GM12865 (cell line): ENCODE measurements around the gene RHOF.
A peak's percentile ranks its signal among the peaks of the same experiment; 100 is the strongest.

Experiments used
- DNase-seq: peaks from one replicate; pipeline ENCODE4 v3.0.0; 2010; ENCODE audit warnings: low read depth
- H3K4me3 ChIP-seq: 2 replicates; pipeline ENCODE4 v1.5.1; 2011; ENCODE audit warnings: mild to moderate bottlenecking, low read depth, low read length, control low read depth
- TF ChIP-seq, protein P1 (sequence below): IDR thresholded peaks from 2 replicates; pipeline ENCODE4 v1.5.1; 2011; ENCODE audit warnings: low read length, control low read depth, low read depth, inconsistent platforms; ENCODE audit not compliant: insufficient read depth; ENCODE audit errors: missing control alignments

RHOF gene

DNA sequence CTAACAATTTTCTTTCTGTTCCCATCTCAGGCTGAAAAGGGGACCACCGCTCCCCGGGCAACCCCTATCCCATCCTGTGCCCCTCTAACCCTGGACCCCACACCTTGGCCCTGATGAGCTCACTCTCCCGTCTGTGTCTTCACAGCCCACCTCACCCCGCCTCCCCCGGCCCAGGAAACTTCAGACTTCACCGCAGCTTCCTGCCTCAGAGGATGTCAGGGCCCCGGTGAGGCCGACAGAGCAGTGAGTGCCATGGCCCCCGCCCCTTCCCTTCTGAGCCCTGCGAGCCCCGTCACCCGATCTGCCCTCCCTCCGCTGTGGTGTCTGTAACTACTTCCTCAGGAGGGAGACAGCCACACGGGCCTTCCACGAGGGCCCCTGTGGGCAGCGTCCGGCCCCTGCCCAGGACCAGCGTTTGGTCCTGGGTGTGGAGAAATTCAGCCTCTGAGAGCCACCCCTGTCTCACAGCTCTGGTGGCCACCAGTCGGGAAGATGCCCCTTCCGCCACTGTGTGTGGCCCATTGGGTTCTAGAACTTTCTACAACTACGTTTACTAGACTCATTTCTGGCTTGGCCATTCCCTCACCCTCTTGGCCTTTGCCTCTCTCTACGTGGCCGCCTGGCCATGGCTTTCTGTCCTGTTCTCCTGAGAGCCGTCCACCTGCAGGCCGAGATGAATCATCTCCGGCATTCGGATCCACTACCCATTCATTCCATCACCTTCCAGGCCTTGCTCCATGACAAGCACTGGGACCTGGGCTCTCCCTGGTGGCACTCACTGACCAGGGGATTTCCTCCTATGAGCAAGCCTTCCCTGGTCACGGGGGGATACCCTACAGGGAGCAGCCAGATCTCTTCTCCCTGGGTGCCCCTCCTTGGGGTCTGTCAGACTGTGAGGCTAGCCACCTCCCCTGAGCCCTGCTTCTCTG, 3.4 kb downstream of the RHOF start:
- peak; percentile 96 for DNase-seq
- TF ChIP-seq, protein P1, sequence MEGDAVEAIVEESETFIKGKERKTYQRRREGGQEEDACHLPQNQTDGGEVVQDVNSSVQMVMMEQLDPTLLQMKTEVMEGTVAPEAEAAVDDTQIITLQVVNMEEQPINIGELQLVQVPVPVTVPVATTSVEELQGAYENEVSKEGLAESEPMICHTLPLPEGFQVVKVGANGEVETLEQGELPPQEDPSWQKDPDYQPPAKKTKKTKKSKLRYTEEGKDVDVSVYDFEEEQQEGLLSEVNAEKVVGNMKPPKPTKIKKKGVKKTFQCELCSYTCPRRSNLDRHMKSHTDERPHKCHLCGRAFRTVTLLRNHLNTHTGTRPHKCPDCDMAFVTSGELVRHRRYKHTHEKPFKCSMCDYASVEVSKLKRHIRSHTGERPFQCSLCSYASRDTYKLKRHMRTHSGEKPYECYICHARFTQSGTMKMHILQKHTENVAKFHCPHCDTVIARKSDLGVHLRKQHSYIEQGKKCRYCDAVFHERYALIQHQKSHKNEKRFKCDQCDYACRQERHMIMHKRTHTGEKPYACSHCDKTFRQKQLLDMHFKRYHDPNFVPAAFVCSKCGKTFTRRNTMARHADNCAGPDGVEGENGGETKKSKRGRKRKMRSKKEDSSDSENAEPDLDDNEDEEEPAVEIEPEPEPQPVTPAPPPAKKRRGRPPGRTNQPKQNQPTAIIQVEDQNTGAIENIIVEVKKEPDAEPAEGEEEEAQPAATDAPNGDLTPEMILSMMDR: no peak

DNA sequence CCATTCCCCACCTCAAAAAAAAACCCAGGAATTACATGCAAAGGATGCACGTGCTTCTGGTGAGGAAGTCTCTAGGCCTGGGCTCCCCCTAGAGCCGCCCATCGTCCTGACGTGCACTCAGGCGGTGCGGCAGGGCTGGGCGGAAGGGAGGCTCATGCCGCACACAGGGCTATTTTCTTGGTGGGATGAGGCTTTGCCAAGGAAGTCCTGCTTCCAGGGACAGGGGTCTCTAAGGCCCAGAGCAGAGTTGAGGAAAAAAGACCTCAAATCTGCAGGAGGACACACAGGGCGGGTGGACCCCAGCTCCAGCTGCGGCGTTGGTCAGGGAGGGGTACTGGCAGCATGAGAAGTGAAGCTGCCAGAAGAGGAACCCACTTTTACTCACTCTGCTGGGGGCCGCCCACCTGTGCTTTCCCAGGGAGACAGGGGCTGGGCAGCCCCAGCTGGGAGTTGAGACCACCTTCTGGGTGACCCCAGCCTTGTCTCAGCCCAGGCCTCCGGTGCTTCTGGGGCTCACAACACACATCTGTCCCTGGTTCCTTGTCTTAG, 4.2 kb downstream of the RHOF start:
- TF ChIP-seq, protein P1: no peak
- peak; percentile 79 for DNase-seq
- peak overlapping the region; percentile 71 for H3K4me3 ChIP-seq

More for the DNA sequence above, 3.4 kb downstream of the RHOF start:
- H3K4me3 ChIP-seq: peak overlapping the region; percentile 71

DNA sequence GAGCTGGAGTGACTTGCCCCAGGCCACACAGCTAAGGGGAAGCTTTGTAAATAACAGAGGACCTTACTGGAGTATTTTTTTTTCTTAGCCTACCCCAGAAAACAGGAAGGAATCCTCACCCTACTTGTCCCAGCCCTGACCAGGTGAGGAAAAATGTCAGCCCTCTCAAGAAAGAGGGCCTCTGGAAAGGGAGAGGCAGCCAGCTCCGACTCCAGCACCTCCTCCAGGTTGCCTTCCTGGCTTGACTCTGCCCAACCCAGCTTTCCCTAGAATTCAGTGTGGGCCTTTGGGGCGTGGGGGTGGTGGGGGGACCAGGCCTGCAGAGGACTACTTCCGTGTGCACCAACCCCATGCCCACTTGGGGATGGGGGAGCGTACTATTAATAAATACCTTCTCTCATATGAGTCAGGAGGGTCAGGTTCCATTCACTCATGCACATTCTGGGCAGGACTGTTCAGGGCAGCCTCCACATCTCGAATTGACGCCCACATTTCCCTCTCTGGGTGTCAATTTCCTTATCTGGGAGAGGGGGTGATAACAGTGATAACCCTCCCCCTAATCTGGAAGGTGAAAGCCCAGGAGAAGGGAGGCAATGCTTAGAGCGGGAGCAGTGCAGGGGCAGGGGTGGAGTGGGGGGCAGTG, 5.2 kb downstream of the RHOF start:
- H3K4me3 ChIP-seq: peak overlapping the region; percentile 71
- no peak for DNase-seq
- TF ChIP-seq, protein P1: no peak

DNA sequence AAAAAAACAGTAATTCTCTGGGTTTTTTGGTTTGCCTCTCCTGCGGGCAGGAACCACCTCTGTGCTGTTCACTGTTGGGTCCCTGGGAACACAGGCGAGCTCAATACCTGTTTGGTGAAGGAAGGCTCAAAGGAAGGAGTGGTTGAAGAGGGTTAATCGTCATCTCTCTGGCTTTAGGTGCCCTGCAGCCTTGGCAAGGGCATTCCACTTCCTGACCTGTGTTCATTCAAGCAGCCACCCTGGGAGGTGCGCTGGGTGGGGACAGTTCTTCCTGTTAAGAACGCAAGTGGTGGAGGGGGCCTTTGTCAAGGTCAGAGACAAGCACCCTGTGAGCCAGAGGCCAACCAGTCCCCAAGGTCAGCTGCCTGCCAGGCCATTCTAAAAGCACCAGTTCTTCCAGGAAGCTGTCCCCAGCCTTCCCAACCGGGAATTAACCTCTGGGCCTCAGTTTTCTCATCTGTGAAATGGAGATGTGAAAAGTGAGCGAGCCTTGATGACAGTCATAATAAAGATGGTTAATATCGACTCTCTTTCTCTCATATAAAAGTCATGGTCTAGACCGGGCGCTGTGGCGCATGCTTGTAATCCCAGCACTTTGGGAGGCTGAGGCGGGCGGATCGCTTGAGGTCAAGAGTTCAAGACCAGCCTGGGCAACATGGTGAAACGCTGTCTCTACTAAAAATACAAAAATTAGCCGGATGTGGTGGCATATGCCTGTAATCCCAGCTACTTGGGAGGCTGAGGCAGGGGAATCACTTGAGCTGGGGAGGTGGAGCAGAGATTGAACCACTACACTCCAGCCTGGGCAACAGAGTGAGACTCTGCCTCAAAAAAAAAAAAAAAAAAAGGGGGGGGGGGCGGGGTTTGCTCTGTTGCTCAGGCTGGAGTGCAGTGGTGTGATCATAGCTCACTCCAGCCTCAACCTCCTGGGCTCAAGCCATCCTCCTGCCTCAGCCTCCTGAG, 6.1 kb downstream of the RHOF start:
- DNase-seq: peak; percentile 80
- TF ChIP-seq, protein P1: no peak
- H3K4me3 ChIP-seq: no peak overlapping the region

DNA sequence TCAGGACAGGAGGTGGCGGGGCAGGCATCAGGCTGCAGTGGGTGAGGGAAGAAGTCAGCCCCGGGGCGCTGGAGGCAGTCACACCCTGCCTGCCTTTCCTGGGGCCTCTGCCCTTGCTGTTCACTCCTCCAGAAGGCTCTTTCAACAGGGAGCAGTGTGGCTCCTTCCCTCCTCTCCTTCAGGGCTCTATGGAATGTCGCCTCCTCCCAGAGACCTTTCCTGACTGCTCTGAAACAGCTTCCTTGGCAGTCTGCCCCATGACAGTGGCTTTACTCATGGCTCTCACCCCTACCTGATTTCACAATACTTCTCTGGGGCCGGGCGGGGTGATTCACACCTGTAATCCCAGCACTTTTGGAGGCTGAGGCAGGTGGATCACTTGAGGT, 7.1 kb downstream of the RHOF start:
- TF ChIP-seq, protein P1: no peak
- DNase-seq: no peak
- no peak overlapping the region for H3K4me3 ChIP-seq

DNA sequence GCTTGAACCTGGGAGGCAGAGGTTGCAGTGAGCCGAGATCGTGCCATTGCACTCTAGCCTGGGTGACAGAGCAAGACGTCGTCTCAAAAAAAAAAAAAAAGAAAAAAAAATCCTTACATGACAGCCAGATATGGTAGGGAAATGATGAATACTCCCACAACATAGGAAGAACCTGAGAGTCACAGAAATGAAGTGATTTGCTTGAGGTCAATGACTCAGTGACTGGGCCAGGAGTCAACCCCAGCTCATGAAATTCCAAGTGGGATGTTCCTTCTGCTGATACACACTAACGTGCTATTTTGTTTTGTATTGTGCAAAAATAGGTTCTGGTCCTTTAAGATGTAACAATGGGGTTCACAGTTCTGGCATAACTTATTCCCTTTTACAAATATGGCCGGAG, 9.0 kb downstream of the RHOF start:
- TF ChIP-seq, protein P1: no peak
- DNase-seq: no peak
- no peak overlapping the region for H3K4me3 ChIP-seq
